IPS-15b (cell line): Measurements from ENCODE around the gene KRTAP10-11.
"Not testable (repeated sequence)": the region's sequence is repeated elsewhere in the genome, so short reads cannot be mapped to it uniquely, and the experiment has no call there.

Source experiments
- H3K27me3 ChIP-seq: one replicate; pipeline ENCODE4 v1.6.1; 2013; ENCODE audit warnings: low read length; ENCODE audit not compliant: control insufficient read depth, insufficient read depth
- H3K36me3 ChIP-seq: one replicate; pipeline ENCODE4 v1.6.1; 2013; ENCODE audit warnings: low read length; ENCODE audit not compliant: control insufficient read depth, insufficient read depth
- H3K4me1 ChIP-seq: one replicate; pipeline ENCODE4 v1.6.1; 2013; ENCODE audit warnings: mild to moderate bottlenecking, low read length; ENCODE audit not compliant: control insufficient read depth, insufficient read depth
- H3K4me3 ChIP-seq: one replicate; pipeline ENCODE4 v1.5.1; 2013; ENCODE audit warnings: low read depth, low read length
- H3K9ac ChIP-seq: one replicate; pipeline ENCODE4 v1.6.1; 2013; ENCODE audit warnings: low read depth, mild to moderate bottlenecking, low read length
- H3K9me3 ChIP-seq: one replicate; pipeline ENCODE4 v1.6.1; 2013; ENCODE audit warnings: mild to moderate bottlenecking, low read length; ENCODE audit not compliant: control insufficient read depth, insufficient read depth

Gene KRTAP10-11

GRCh38 chr21:44632067-44632466 lies 14.1 kb upstream of the KRTAP10-11 start:
- Histone ChIP-seq H3K27me3 (no peaks in the 10 kb centered on the region), H3K9me3 (no peaks in the 10 kb centered on the region), H3K36me3 (no peaks in the 10 kb centered on the region), H3K9ac (no peak overlapping the region), H3K4me1 (no peaks in the 10 kb centered on the region), H3K4me3 (no peak overlapping the region)

- no peaks in the 10 kb centered on the region for H3K9me3 ChIP-seq
- H3K27me3 ChIP-seq: no peaks in the 10 kb centered on the region
- no peaks in the 10 kb centered on the region for H3K36me3 ChIP-seq
- no peaks in the 10 kb centered on the region for H3K4me1 ChIP-seq
- no peak overlapping the region for H3K4me3 ChIP-seq
- no peak overlapping the region for H3K9ac ChIP-seq
These were observed 9.8 kb upstream of the KRTAP10-11 start for GRCh38 chr21:44636209-44637017.

- Histone ChIP-seq H3K9me3 (no peaks in the 10 kb centered on the region), H3K27me3 (no peaks in the 10 kb centered on the region), H3K4me1 (no peaks in the 10 kb centered on the region), H3K9ac (no peak within 1 kb of the TSS), H3K36me3 (no peaks in the 10 kb centered on the region), H3K4me3 (no peak within 1 kb of the TSS)
These were observed 9.0 kb upstream of the KRTAP10-11 start, which contains the start of gene KRTAP10-10 for GRCh38 chr21:44637018-44637850. Gene KRTAP10-10, plus strand, starts transcription at chr21:44637356. Its CDS starts 62 bp downstream, at chr21:44637418.

DNA sequence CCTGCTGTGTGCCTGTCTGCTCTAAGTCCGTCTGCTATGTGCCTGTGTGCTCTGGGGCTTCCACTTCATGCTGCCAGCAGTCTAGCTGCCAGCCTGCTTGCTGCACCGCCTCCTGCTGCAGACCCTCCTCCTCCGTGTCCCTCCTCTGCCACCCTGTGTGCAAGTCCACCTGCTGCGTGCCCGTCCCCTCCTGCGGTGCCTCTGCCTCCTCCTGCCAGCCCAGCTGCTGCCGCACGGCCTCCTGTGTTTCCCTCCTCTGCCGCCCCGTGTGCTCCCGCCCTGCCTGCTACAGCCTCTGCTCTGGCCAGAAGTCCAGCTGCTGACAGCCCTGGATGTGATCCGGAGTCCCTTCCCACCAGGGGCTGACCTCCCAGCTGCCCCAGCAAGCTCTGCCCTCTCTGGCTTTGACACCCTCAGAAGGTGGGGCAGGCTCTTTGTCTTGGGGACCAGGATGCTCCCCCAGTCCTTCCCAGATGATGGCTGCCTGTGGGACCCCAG lies 8.3 kb upstream of the KRTAP10-11 start:
- not testable (repeated sequence) for H3K27me3 ChIP-seq, H3K4me3 ChIP-seq, H3K9ac ChIP-seq, H3K4me1 ChIP-seq, H3K36me3 ChIP-seq, H3K9me3 ChIP-seq

DNA sequence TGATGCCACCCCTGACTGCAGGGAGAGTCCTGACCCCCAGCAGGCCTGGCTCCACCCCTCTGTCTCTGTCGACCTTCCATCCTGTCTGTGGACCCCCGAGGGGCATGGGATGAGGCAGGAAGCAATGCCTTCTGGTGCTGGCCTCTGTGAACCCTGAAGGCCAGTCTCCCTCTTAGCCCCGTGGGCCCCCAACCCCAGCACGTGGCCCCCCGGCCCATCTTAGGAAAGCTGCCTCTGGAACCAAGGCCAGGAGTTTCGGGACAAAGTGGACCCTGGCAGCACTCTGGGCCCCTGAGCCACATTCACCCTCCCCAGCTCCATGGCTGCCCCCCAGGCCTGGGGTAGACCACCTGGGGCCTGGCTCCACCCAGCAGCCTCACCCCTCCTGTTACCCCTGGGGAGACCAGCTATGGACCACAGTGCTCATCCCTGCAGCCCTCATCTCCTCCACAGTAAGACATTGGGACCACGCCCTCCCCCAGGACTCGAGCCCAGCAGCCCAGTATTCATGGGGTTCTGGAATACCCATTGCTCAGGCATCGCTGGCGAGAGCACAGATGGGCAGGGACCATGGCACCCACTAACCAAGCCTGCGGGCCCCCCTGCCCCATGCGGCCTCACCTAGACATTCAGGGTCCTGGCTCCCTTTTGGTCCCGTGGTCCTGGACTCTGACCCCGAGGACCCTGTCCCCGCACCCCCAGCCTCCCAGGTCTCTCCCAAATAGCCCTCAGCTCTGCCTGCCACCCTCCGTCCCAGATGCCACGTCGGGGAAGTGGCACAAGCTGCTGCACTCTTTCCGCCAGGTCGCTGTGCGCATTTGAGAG lies 7.5 kb upstream of the KRTAP10-11 start:
- not testable (repeated sequence) for H3K9me3 ChIP-seq, H3K27me3 ChIP-seq, H3K9ac ChIP-seq, H3K36me3 ChIP-seq, H3K4me1 ChIP-seq, H3K4me3 ChIP-seq

GRCh38 chr21:44639331-44639655 lies 6.9 kb upstream of the KRTAP10-11 start:
- no peaks in the 10 kb centered on the region for H3K36me3 ChIP-seq
- H3K4me1 ChIP-seq: no peaks in the 10 kb centered on the region

DNA sequence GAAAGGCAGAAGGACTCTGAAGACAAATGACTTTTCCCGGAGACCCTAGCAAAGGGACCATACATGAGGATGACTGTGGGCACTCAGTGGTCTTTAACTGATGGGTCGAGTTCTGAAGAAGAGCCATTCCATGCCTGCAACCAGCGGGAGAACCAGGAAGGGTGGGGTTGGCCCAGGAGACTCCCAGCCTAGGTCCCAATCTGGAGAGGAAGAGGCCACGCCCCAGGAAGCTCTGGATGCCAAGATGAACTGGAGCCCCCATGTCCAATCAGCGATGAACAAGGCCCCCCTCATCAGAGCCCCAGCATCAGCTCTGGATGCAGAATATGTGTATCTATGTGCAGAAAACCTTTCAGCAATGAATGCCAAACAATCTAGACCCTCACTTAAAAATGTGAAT lies 5.5 kb upstream of the KRTAP10-11 start:
- no peak overlapping the region for H3K9ac ChIP-seq
- no peaks in the 10 kb centered on the region for H3K36me3 ChIP-seq
- H3K27me3 ChIP-seq: no peaks in the 10 kb centered on the region
- no peaks in the 10 kb centered on the region for H3K9me3 ChIP-seq
- no peaks in the 10 kb centered on the region for H3K4me1 ChIP-seq
- H3K4me3 ChIP-seq: no peak overlapping the region

More at GRCh38 chr21:44639331-44639655, 6.9 kb upstream of the KRTAP10-11 start:
- no peaks in the 10 kb centered on the region for H3K27me3 ChIP-seq
- no peaks in the 10 kb centered on the region for H3K9me3 ChIP-seq
- H3K4me3 ChIP-seq: no peak overlapping the region
- no peak overlapping the region for H3K9ac ChIP-seq

DNA sequence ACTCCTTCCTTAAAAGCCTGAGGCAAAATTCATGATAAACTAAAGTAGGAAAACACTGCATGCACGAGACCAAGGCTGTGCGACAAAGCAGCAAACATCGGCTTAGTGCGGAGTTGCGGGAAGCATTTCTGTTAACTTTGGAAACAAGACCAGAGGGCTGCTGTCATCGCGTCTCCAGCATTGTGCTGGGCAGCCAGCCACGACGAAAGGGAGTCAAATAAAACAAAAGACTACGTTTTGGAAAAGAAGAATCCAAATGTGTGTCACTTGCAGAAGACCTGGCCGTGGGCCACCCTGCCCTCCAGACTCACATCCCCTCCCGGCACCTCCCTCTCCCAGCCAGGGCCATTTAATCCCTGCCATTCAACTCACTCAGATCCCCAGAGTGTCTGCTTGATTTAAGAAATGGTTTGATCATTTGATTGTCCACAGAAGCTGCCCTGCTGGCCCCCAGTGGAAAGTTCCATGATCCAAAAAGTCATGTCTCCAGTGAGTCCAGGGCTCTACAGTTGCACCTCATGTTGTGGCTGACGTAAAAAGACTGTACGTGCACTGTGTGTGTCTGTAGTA lies 2.4 kb upstream of the KRTAP10-11 start:
- Histone ChIP-seq H3K4me1 (no peaks in the 10 kb centered on the region), H3K9ac (no peak overlapping the region), H3K9me3 (no peaks in the 10 kb centered on the region), H3K36me3 (no peaks in the 10 kb centered on the region), H3K27me3 (no peaks in the 10 kb centered on the region), H3K4me3 (no peak overlapping the region)

DNA sequence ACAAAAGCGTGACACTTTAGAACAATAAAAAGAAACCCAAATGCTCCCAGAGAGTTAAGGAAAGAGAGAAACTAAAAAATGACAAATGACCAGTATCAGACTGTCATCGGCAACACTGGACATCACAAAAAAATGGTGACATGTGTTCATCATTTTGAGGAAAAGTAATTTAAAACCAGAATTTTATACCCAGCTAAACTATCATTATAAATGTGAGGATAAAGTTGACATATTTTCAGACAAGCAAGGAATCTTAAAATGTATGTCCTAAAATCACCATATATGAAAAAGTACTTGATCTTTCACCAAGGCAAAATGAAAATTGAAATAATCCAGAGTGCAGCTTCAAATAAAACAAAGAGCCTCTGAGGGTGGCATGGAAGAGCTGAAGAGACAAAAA lies 1.3 kb upstream of the KRTAP10-11 start:
- Histone ChIP-seq H3K9ac (no peak overlapping the region), H3K9me3 (no peaks in the 10 kb centered on the region), H3K27me3 (no peaks in the 10 kb centered on the region), H3K4me3 (no peak overlapping the region), H3K36me3 (no peaks in the 10 kb centered on the region), H3K4me1 (no peaks in the 10 kb centered on the region)

- Histone ChIP-seq H3K4me3 (no peak overlapping the region), H3K9me3 (no peaks in the 10 kb centered on the region), H3K9ac (peak overlapping the region; percentile 2), H3K36me3 (no peaks in the 10 kb centered on the region), H3K4me1 (no peaks in the 10 kb centered on the region), H3K27me3 (no peaks in the 10 kb centered on the region)
These were observed 973 bp downstream of the KRTAP10-11 start for GRCh38 chr21:44647222-44647552.

DNA sequence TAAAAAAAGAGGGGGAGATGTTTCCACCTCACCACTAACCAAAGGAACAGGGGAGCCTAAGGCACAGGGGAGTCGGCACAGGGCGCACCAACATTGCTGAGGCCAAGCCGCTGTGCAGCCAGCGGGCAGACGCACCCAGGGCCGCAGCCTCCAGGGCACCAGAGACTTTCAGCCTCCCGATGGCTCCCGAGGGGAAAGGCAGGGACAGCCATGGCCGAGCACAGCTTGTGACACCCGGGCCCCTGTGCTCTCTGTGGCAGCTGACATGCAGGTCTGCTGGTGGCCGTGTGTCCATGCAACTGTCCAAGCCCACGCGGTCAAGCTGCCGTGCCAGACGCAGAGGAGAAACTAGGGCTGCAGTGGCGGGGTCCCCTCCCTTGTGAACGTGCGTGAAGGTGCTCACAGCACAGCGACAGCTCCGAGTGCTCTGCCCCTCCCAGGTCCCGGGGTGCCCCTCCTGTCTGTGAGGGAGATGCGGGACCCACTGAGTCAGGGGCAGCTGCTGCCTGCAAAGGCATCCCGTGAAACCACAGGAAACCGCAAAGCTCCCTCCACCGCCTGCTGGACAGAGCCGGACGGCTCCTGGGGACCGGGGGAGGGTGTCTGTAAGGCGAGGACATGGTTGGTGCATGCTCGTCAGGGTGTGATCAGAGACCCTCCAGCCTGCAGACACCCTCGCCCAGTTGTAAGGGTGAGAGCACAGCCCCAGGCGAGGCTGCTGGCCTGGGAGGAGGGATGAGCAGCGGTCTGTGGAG lies 2.5 kb downstream of the KRTAP10-11 start:
- Histone ChIP-seq H3K9ac (no peak overlapping the region), H3K36me3 (no peaks in the 10 kb centered on the region), H3K4me3 (no peak overlapping the region), H3K9me3 (no peaks in the 10 kb centered on the region), H3K27me3 (no peaks in the 10 kb centered on the region), H3K4me1 (no peaks in the 10 kb centered on the region)
